ENCODE data around the gene FBXW5. TPM values are rescaled to one million over a fixed set of nuclear protein-coding genes. Genes with fewer than 3 reads are reported as not detected.

Gene FBXW5
- total and polyA plus RNA-seq, 4 donors: 56.6 to 118 (median 99.2) TPM

GRCh38 chr9:136934277-136934676 lies 10.3 kb downstream of the FBXW5 start:
- H3K9ac ChIP-seq (ENCODE audit: insufficient read depth in 1 of 2, low read length in 2 of 2): no peak overlapping the region
- H3K9me3 ChIP-seq (ENCODE audit: control insufficient read depth in 4 of 4, insufficient read depth in 3 of 4, low read length in 3 of 4): no peaks in the 10 kb centered on the region
- no peak overlapping the region for H3K27ac ChIP-seq (ENCODE audit: low read depth in 1 of 2, low read length in 1 of 2)
- 94% methylated on average over 3 of the region's 3 CpGs for WGBS, 2 donors
- peaks cover 0 to 5% (median 0%) of the 10 kb centered on the region in 5 donors for H3K4me1 ChIP-seq (ENCODE audit: control insufficient read depth in 5 of 5, insufficient read depth in 5 of 5, low read length in 5 of 5)
- no peak for TF ChIP-seq CTCF (IDR thresholded peaks at IDR 0.05; ENCODE audit: control extremely low read depth, extremely low read depth)
- no peak overlapping the region for H3K4me3 ChIP-seq
- no peaks in the 10 kb centered on the region for H3K27me3 ChIP-seq (ENCODE audit: control insufficient read depth in 3 of 3, insufficient read depth in 3 of 3, low read length in 2 of 3)
- ATAC-seq (ENCODE audit: insufficient read depth, low FRiP score) (no peak), DNase-seq (no peak)
- peaks cover 0 to 4% (median under 1%) of the 10 kb centered on the region in 4 donors for H3K36me3 ChIP-seq (ENCODE audit: control insufficient read depth in 4 of 4, insufficient read depth in 4 of 4, low read length in 4 of 4)

GRCh38 chr9:136931611-136932130 lies 12.9 kb downstream of the FBXW5 start:
- Histone ChIP-seq H3K36me3 (ENCODE audit: control insufficient read depth in 4 of 4, insufficient read depth in 4 of 4, low read length in 4 of 4) (peaks cover 0 to 5% (median 0%) of the 10 kb centered on the region in 4 donors), H3K9me3 (ENCODE audit: control insufficient read depth in 4 of 4, insufficient read depth in 3 of 4, low read length in 3 of 4) (no peaks in the 10 kb centered on the region), H3K4me3 (no peak overlapping the region), H3K4me1 (ENCODE audit: control insufficient read depth in 5 of 5, insufficient read depth in 5 of 5, low read length in 5 of 5) (peaks cover 0 to 5% (median 0%) of the 10 kb centered on the region in 5 donors), H3K27ac (ENCODE audit: low read depth in 1 of 2, low read length in 1 of 2) (no peak overlapping the region), H3K27me3 (ENCODE audit: control insufficient read depth in 3 of 3, insufficient read depth in 3 of 3, low read length in 2 of 3) (no peaks in the 10 kb centered on the region), H3K9ac (ENCODE audit: insufficient read depth in 1 of 2, low read length in 2 of 2) (no peak overlapping the region)
- WGBS, 2 donors: 98 to 100% methylated on average over 2 of the region's 2 CpGs
- no peak for DNase-seq
- no peak for TF ChIP-seq CTCF (IDR thresholded peaks at IDR 0.05; ENCODE audit: control extremely low read depth, extremely low read depth)
- ATAC-seq (ENCODE audit: insufficient read depth, low FRiP score): no peak

- Histone ChIP-seq H3K36me3 (ENCODE audit: control insufficient read depth in 4 of 4, insufficient read depth in 4 of 4, low read length in 4 of 4) (peaks cover 0 to 20% (median 0%) of the 10 kb centered on the region in 4 donors), H3K4me1 (ENCODE audit: control insufficient read depth in 5 of 5, insufficient read depth in 5 of 5, low read length in 5 of 5) (peaks cover 0 to 7% (median 0%) of the 10 kb centered on the region in 5 donors), H3K9ac (ENCODE audit: insufficient read depth in 1 of 2, low read length in 2 of 2) (no peak overlapping the region), H3K4me3 (no peak overlapping the region), H3K27me3 (ENCODE audit: control insufficient read depth in 3 of 3, insufficient read depth in 3 of 3, low read length in 2 of 3) (no peaks in the 10 kb centered on the region), H3K27ac (ENCODE audit: low read depth in 1 of 2, low read length in 1 of 2) (peak overlapping the region in 1 of 2 donors; percentile 59), H3K9me3 (ENCODE audit: control insufficient read depth in 4 of 4, insufficient read depth in 3 of 4, low read length in 3 of 4) (no peaks in the 10 kb centered on the region)
- ATAC-seq (ENCODE audit: insufficient read depth, low FRiP score) (no peak), DNase-seq (no peak)
- TF ChIP-seq CTCF (IDR thresholded peaks at IDR 0.05; ENCODE audit: control extremely low read depth, extremely low read depth): no peak
- 96 to 97% methylated on average over 4 of the region's 4 CpGs for WGBS, 2 donors
Observed at GRCh38 chr9:136930014-136930413, 14.5 kb downstream of the FBXW5 start.

GRCh38 chr9:136928591-136928990 lies 15.9 kb downstream of the FBXW5 start:
- Histone ChIP-seq H3K27ac (ENCODE audit: low read depth in 1 of 2, low read length in 1 of 2) (peak overlapping the region in 1 of 2 donors; percentile 59), H3K27me3 (ENCODE audit: control insufficient read depth in 3 of 3, insufficient read depth in 3 of 3, low read length in 2 of 3) (no peaks in the 10 kb centered on the region), H3K4me3 (no peak overlapping the region), H3K9me3 (ENCODE audit: control insufficient read depth in 4 of 4, insufficient read depth in 3 of 4, low read length in 3 of 4) (no peaks in the 10 kb centered on the region), H3K36me3 (ENCODE audit: control insufficient read depth in 4 of 4, insufficient read depth in 4 of 4, low read length in 4 of 4) (peaks cover 0 to 24% (median 2%) of the 10 kb centered on the region in 4 donors), H3K4me1 (ENCODE audit: control insufficient read depth in 5 of 5, insufficient read depth in 5 of 5, low read length in 5 of 5) (peaks cover 0 to 7% (median 0%) of the 10 kb centered on the region in 5 donors), H3K9ac (ENCODE audit: insufficient read depth in 1 of 2, low read length in 2 of 2) (no peak overlapping the region)
- ATAC-seq (ENCODE audit: insufficient read depth, low FRiP score) (peak; percentile 19), DNase-seq (no peak)
- no peak for TF ChIP-seq CTCF (IDR thresholded peaks at IDR 0.05; ENCODE audit: control extremely low read depth, extremely low read depth)
- whole genome bisulfite sequencing, 2 donors: 76% methylated on average over 9 of the region's 9 CpGs

Measured in lung (tissue), 12 donors.